Spleen (tissue), 7 donors: ENCODE results near the gene GTF2A1.

Experiments
- POLR2A ChIP-seq, 3 donors: fragments of 450-650 bp; IDR thresholded peaks; one replicate each; pipeline ENCODE4 v1.5.1; 2017; ENCODE audit warnings: antibody characterized with exemption in 3 of 3, mild to moderate bottlenecking in 1 of 3
- POLR2AphosphoS5 ChIP-seq, 3 donors: sonication (generic); formaldehyde crosslinking; IDR thresholded peaks; one replicate each; pipeline ENCODE4 v1.5.1; 2017; ENCODE audit warnings: antibody characterized with exemption in 3 of 3
- TF ChIP-seq, protein P1 (sequence below), 11 experiments: fragments of 200-600 bp in 7 of 11; fragments of 450-650 bp in 4 of 11; sonication (generic) in 4 of 11; IDR thresholded peaks in 8 of 11; conservative IDR thresholded peaks in 3 of 11; 1 replicate in 7 of 11; 2 replicates in 4 of 11; pipeline versions ENCODE4 v1.4.0 to v1.8.0; 2016 to 2021; ENCODE audit warnings: antibody characterized with exemption in 11 of 11, inconsistent platforms in 4 of 11, mild to moderate bottlenecking in 1 of 11
- donor health status: DM: no; HTN: no; CAD: no; lungs with moderate emphysema.
- donor health status: DM: no; HTN: no; CAD: no.
- donor health status: DM: no; HTN: no; CAD: no.

- TF ChIP-seq, protein P1, sequence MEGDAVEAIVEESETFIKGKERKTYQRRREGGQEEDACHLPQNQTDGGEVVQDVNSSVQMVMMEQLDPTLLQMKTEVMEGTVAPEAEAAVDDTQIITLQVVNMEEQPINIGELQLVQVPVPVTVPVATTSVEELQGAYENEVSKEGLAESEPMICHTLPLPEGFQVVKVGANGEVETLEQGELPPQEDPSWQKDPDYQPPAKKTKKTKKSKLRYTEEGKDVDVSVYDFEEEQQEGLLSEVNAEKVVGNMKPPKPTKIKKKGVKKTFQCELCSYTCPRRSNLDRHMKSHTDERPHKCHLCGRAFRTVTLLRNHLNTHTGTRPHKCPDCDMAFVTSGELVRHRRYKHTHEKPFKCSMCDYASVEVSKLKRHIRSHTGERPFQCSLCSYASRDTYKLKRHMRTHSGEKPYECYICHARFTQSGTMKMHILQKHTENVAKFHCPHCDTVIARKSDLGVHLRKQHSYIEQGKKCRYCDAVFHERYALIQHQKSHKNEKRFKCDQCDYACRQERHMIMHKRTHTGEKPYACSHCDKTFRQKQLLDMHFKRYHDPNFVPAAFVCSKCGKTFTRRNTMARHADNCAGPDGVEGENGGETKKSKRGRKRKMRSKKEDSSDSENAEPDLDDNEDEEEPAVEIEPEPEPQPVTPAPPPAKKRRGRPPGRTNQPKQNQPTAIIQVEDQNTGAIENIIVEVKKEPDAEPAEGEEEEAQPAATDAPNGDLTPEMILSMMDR (IDR thresholded peaks at IDR 0.05 in 8 of 11, conservative IDR thresholded peaks at IDR 0.05 in 3 of 11) = no peak
- TF ChIP-seq POLR2A (IDR thresholded peaks at IDR 0.05) (no peak), POLR2AphosphoS5 (IDR thresholded peaks at IDR 0.05) (no peak)
Observed at GRCh38 chr14:81176241-81176640, 44.5 kb downstream of the GTF2A1 start.
